ENCODE data around the gene CCNT1.
"Not testable (repeated sequence)": the region's sequence is repeated elsewhere in the genome, so short reads cannot be mapped to it uniquely, and the experiment has no call there.

The CCNT1 gene

GRCh38 chr12:48719002-48719401 is 2.5 kb upstream of the CCNT1 start:
- H3K4me3 ChIP-seq (ENCODE audit: low read length); H3K36me3 ChIP-seq (ENCODE audit: insufficient read depth, low read length); H2AFZ ChIP-seq (ENCODE audit: low read depth, low read length); H3K27me3 ChIP-seq (ENCODE audit: insufficient read depth, low read length); H3K9me3 ChIP-seq (ENCODE audit: low read length): not testable (repeated sequence)
- peaks cover 20% of the 10 kb centered on the region for H3K4me1 ChIP-seq (ENCODE audit: insufficient read depth, low read length)

- Histone ChIP-seq H3K9me3 (ENCODE audit: low read length) (no peaks in the 10 kb centered on the region), H3K36me3 (ENCODE audit: insufficient read depth, low read length) (peaks cover 19% of the 10 kb centered on the region), H3K4me3 (ENCODE audit: low read length) (peak overlapping the region; percentile 86), H2AFZ (ENCODE audit: low read depth, low read length) (peak overlapping the region; percentile 54), H3K4me1 (ENCODE audit: insufficient read depth, low read length) (peaks cover 20% of the 10 kb centered on the region), H3K27me3 (ENCODE audit: insufficient read depth, low read length) (no peaks in the 10 kb centered on the region)
Measured at GRCh38 chr12:48717252-48717695, 767 bp upstream of the CCNT1 start.

- H3K36me3 ChIP-seq (ENCODE audit: insufficient read depth, low read length), result peaks cover 28% of the 10 kb centered on the region
- no peaks in the 10 kb centered on the region for H3K9me3 ChIP-seq (ENCODE audit: low read length)
- peak overlapping the region; percentile 86 for H3K4me3 ChIP-seq (ENCODE audit: low read length)
- no peaks in the 10 kb centered on the region for H3K27me3 ChIP-seq (ENCODE audit: insufficient read depth, low read length)
- H3K4me1 ChIP-seq (ENCODE audit: insufficient read depth, low read length), result peaks cover 20% of the 10 kb centered on the region
- H2AFZ ChIP-seq (ENCODE audit: low read depth, low read length), result peak overlapping the region; percentile 4
Measured at GRCh38 chr12:48716168-48716492, 377 bp downstream of the CCNT1 start.

GRCh38 chr12:48712209-48712608 is 4.3 kb downstream of the CCNT1 start:
- peaks cover 51% of the 10 kb centered on the region for H3K36me3 ChIP-seq (ENCODE audit: insufficient read depth, low read length)
- no peak overlapping the region for H2AFZ ChIP-seq (ENCODE audit: low read depth, low read length)
- H3K4me3 ChIP-seq (ENCODE audit: low read length), result no peak overlapping the region
- peaks cover 18% of the 10 kb centered on the region for H3K4me1 ChIP-seq (ENCODE audit: insufficient read depth, low read length)
- H3K27me3 ChIP-seq (ENCODE audit: insufficient read depth, low read length), result no peaks in the 10 kb centered on the region
- no peaks in the 10 kb centered on the region for H3K9me3 ChIP-seq (ENCODE audit: low read length)

- not testable (repeated sequence) for H2AFZ ChIP-seq (ENCODE audit: low read depth, low read length); H3K4me3 ChIP-seq (ENCODE audit: low read length); H3K4me1 ChIP-seq (ENCODE audit: insufficient read depth, low read length); H3K27me3 ChIP-seq (ENCODE audit: insufficient read depth, low read length); H3K9me3 ChIP-seq (ENCODE audit: low read length)
- peaks cover 66% of the 10 kb centered on the region for H3K36me3 ChIP-seq (ENCODE audit: insufficient read depth, low read length)
Measured at GRCh38 chr12:48698822-48699221, 17.7 kb downstream of the CCNT1 start.

- Histone ChIP-seq H3K4me3 (ENCODE audit: low read length) (no peak overlapping the region), H2AFZ (ENCODE audit: low read depth, low read length) (no peak overlapping the region), H3K27me3 (ENCODE audit: insufficient read depth, low read length) (no peaks in the 10 kb centered on the region), H3K9me3 (ENCODE audit: low read length) (no peaks in the 10 kb centered on the region), H3K36me3 (ENCODE audit: insufficient read depth, low read length) (peaks cover 73% of the 10 kb centered on the region), H3K4me1 (ENCODE audit: insufficient read depth, low read length) (no peaks in the 10 kb centered on the region)
Measured at GRCh38 chr12:48696626-48697025, 19.9 kb downstream of the CCNT1 start.

- Histone ChIP-seq H2AFZ (ENCODE audit: low read depth, low read length) (no peak overlapping the region), H3K27me3 (ENCODE audit: insufficient read depth, low read length) (no peaks in the 10 kb centered on the region), H3K4me3 (ENCODE audit: low read length) (no peak overlapping the region), H3K9me3 (ENCODE audit: low read length) (no peaks in the 10 kb centered on the region), H3K4me1 (ENCODE audit: insufficient read depth, low read length) (no peaks in the 10 kb centered on the region), H3K36me3 (ENCODE audit: insufficient read depth, low read length) (peaks cover 79% of the 10 kb centered on the region)
Measured at GRCh38 chr12:48695859-48696258, 20.6 kb downstream of the CCNT1 start.

GRCh38 chr12:48694038-48694437 is 22.5 kb downstream of the CCNT1 start:
- Histone ChIP-seq H3K36me3 (ENCODE audit: insufficient read depth, low read length) (peaks cover 84% of the 10 kb centered on the region), H3K9me3 (ENCODE audit: low read length) (no peaks in the 10 kb centered on the region), H3K4me1 (ENCODE audit: insufficient read depth, low read length) (no peaks in the 10 kb centered on the region), H2AFZ (ENCODE audit: low read depth, low read length) (no peak overlapping the region), H3K4me3 (ENCODE audit: low read length) (no peak overlapping the region), H3K27me3 (ENCODE audit: insufficient read depth, low read length) (no peaks in the 10 kb centered on the region)

- no peak overlapping the region for H3K4me3 ChIP-seq (ENCODE audit: low read length)
- H3K4me1 ChIP-seq (ENCODE audit: insufficient read depth, low read length), result no peaks in the 10 kb centered on the region
- H3K9me3 ChIP-seq (ENCODE audit: low read length), result no peaks in the 10 kb centered on the region
- H3K27me3 ChIP-seq (ENCODE audit: insufficient read depth, low read length), result no peaks in the 10 kb centered on the region
- H3K36me3 ChIP-seq (ENCODE audit: insufficient read depth, low read length), result peaks cover 88% of the 10 kb centered on the region
- no peak overlapping the region for H2AFZ ChIP-seq (ENCODE audit: low read depth, low read length)
Measured at GRCh38 chr12:48693572-48693971, 22.9 kb downstream of the CCNT1 start.

GRCh38 chr12:48691826-48692487 is 24.6 kb downstream of the CCNT1 start:
- H3K4me3 ChIP-seq (ENCODE audit: low read length), result no peak overlapping the region
- H3K4me1 ChIP-seq (ENCODE audit: insufficient read depth, low read length), result no peaks in the 10 kb centered on the region
- H3K9me3 ChIP-seq (ENCODE audit: low read length), result no peaks in the 10 kb centered on the region
- H2AFZ ChIP-seq (ENCODE audit: low read depth, low read length), result no peak overlapping the region
- peaks cover 85% of the 10 kb centered on the region for H3K36me3 ChIP-seq (ENCODE audit: insufficient read depth, low read length)
- no peaks in the 10 kb centered on the region for H3K27me3 ChIP-seq (ENCODE audit: insufficient read depth, low read length)

- Histone ChIP-seq H3K4me1 (ENCODE audit: insufficient read depth, low read length) (no peaks in the 10 kb centered on the region), H3K4me3 (ENCODE audit: low read length) (no peak overlapping the region), H2AFZ (ENCODE audit: low read depth, low read length) (no peak overlapping the region), H3K36me3 (ENCODE audit: insufficient read depth, low read length) (peaks cover 77% of the 10 kb centered on the region), H3K9me3 (ENCODE audit: low read length) (no peaks in the 10 kb centered on the region), H3K27me3 (ENCODE audit: insufficient read depth, low read length) (no peaks in the 10 kb centered on the region)
Measured at GRCh38 chr12:48690990-48691389, 25.5 kb downstream of the CCNT1 start.

- Histone ChIP-seq H3K4me3 (ENCODE audit: low read length) (no peak overlapping the region), H2AFZ (ENCODE audit: low read depth, low read length) (no peak overlapping the region), H3K27me3 (ENCODE audit: insufficient read depth, low read length) (no peaks in the 10 kb centered on the region), H3K36me3 (ENCODE audit: insufficient read depth, low read length) (peaks cover 71% of the 10 kb centered on the region), H3K9me3 (ENCODE audit: low read length) (no peaks in the 10 kb centered on the region), H3K4me1 (ENCODE audit: insufficient read depth, low read length) (no peaks in the 10 kb centered on the region)
Measured at GRCh38 chr12:48690436-48690835, 26.1 kb downstream of the CCNT1 start.

- no peak overlapping the region for H2AFZ ChIP-seq (ENCODE audit: low read depth, low read length)
- H3K9me3 ChIP-seq (ENCODE audit: low read length), result no peaks in the 10 kb centered on the region
- H3K4me1 ChIP-seq (ENCODE audit: insufficient read depth, low read length), result no peaks in the 10 kb centered on the region
- no peaks in the 10 kb centered on the region for H3K27me3 ChIP-seq (ENCODE audit: insufficient read depth, low read length)
- no peak overlapping the region for H3K4me3 ChIP-seq (ENCODE audit: low read length)
- H3K36me3 ChIP-seq (ENCODE audit: insufficient read depth, low read length), result peaks cover 55% of the 10 kb centered on the region
Measured at GRCh38 chr12:48688836-48689235, 27.7 kb downstream of the CCNT1 start.

- Histone ChIP-seq H3K4me3 (ENCODE audit: low read length) (no peak overlapping the region), H3K9me3 (ENCODE audit: low read length) (no peaks in the 10 kb centered on the region), H2AFZ (ENCODE audit: low read depth, low read length) (no peak overlapping the region), H3K27me3 (ENCODE audit: insufficient read depth, low read length) (no peaks in the 10 kb centered on the region), H3K4me1 (ENCODE audit: insufficient read depth, low read length) (no peaks in the 10 kb centered on the region), H3K36me3 (ENCODE audit: insufficient read depth, low read length) (peaks cover 43% of the 10 kb centered on the region)
Measured at GRCh38 chr12:48687592-48687991, 28.9 kb downstream of the CCNT1 start.

All from neuron (in vitro differentiated cells).